DMS153 treated with DMSO at 0.1 percent for 48 hours (cell line): ENCODE data around the gene NAXE.
"Not testable (repeated sequence)": the region's sequence is repeated elsewhere in the genome, so short reads cannot be mapped to it uniquely, and the experiment has no call there.

ENCODE experiments used
- DNase-seq: peaks from one replicate; lab custom pipeline; 2025; ENCODE audit not compliant: unreplicated experiment; lab: John Stamatoyannopoulos, UW

The NAXE gene

GRCh38 chr1:156622581-156623297, 31.2 kb downstream of the NAXE start:
- no peak for DNase-seq

- DNase-seq, result peak; percentile 59
These were observed 32.6 kb downstream of the NAXE start for GRCh38 chr1:156623946-156624813.

GRCh38 chr1:156624814-156625435, 33.3 kb downstream of the NAXE start:
- no peak for DNase-seq

- DNase-seq, result peak; percentile 30
These were observed 34.0 kb downstream of the NAXE start for GRCh38 chr1:156625436-156626078.

GRCh38 chr1:156626079-156626438, 34.5 kb downstream of the NAXE start:
- no peak for DNase-seq

GRCh38 chr1:156627313-156627880, 35.8 kb downstream of the NAXE start:
- peak; percentile 39 for DNase-seq

GRCh38 chr1:156629823-156630449, 38.4 kb downstream of the NAXE start:
- DNase-seq, result no peak

- DNase-seq, result not testable (repeated sequence)
These were observed 39.6 kb downstream of the NAXE start for GRCh38 chr1:156631152-156631551.

- no peak for DNase-seq
These were observed 40.8 kb downstream of the NAXE start for GRCh38 chr1:156632355-156632754.

- DNase-seq, result no peak
These were observed 46.8 kb downstream of the NAXE start for GRCh38 chr1:156638189-156638985.

- no peak for DNase-seq
These were observed 48.1 kb downstream of the NAXE start for GRCh38 chr1:156639601-156640101.

- no peak for DNase-seq
These were observed 49.5 kb downstream of the NAXE start for GRCh38 chr1:156640842-156641706.

GRCh38 chr1:156641761-156642264, 50.2 kb downstream of the NAXE start, which contains the start of gene BCAN:
TSS of gene BCAN (plus strand) at chr1:156642117. CDS start at chr1:156646055, 3,938 bp downstream.
- no peak for DNase-seq

- DNase-seq, result no peak
These were observed 50.9 kb downstream of the NAXE start for GRCh38 chr1:156642265-156643048.

GRCh38 chr1:156643049-156643777, 51.6 kb downstream of the NAXE start:
- no peak for DNase-seq

GRCh38 chr1:156643778-156644092, 52.2 kb downstream of the NAXE start:
- no peak for DNase-seq
